Spleen (tissue), 3 donors: ENCODE results near the gene TREML2.

ENCODE experiments used
- POLR2A ChIP-seq, 3 donors: fragments of 450-650 bp; IDR thresholded peaks; one replicate each; pipeline ENCODE4 v1.5.1; 2017; ENCODE audit warnings: antibody characterized with exemption in 3 of 3, mild to moderate bottlenecking in 1 of 3
- POLR2AphosphoS5 ChIP-seq, 3 donors: sonication (generic); formaldehyde crosslinking; IDR thresholded peaks; one replicate each; pipeline ENCODE4 v1.5.1; 2017; ENCODE audit warnings: antibody characterized with exemption in 3 of 3

GRCh38 chr6:41232667-41233066, 31.7 kb upstream of the TREML2 start:
- no peak for TF ChIP-seq POLR2AphosphoS5 (IDR thresholded peaks at IDR 0.05)
- TF ChIP-seq POLR2A (IDR thresholded peaks at IDR 0.05): no peak
